ELR (cell line): ENCODE measurements around the gene RILPL1.
A peak's percentile ranks its signal among the peaks of the same experiment; 100 is the strongest.
"Not testable (repeated sequence)": the region's sequence is repeated elsewhere in the genome, so short reads cannot be mapped to it uniquely, and the experiment has no call there.

Experiments used
- DNase-seq: peaks from one replicate; pipeline ENCODE4 v3.0.0-alpha.2; 2015; ENCODE audit warnings: low read depth

RILPL1 gene

DNA sequence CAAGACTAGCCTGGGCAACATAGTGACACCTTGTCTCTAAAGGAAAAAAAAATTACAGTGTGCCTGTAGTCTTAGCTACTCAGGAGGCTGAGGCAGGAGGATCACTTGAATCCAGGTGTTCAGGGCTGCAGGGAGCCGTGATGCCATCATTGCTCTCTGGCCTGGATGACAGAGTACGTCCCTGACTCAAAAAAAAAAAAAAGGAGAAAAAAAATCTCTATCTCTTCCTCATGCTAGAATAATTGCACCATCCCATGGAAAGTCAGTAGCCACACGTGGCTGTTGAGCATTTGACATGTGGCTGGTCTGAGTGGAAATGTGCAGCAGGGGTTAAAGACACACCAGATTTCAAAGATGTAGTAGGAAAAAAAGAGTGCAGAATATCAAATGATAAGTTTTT, 3.8 kb downstream of the RILPL1 start:
- no peak for DNase-seq

DNA sequence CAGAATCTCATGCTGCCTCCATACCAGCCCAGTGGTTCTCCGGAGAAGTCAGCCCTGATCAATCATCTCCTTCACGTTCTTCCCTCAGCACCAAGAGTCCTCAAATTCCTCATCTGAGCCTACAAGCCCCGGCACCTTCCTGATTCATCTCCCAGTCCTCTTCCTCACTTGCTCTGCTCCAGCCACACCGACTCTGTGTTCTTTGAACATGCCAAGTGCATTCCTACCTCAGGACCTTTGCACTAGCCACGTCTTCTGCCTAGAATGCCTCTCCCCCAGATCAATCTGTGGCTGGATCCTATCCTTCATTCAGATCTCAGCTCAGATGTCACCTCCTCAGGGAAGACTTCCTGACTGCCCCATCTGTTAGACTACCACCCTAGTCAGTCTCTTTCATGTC, 4.7 kb downstream of the RILPL1 start:
- no peak for DNase-seq

DNA sequence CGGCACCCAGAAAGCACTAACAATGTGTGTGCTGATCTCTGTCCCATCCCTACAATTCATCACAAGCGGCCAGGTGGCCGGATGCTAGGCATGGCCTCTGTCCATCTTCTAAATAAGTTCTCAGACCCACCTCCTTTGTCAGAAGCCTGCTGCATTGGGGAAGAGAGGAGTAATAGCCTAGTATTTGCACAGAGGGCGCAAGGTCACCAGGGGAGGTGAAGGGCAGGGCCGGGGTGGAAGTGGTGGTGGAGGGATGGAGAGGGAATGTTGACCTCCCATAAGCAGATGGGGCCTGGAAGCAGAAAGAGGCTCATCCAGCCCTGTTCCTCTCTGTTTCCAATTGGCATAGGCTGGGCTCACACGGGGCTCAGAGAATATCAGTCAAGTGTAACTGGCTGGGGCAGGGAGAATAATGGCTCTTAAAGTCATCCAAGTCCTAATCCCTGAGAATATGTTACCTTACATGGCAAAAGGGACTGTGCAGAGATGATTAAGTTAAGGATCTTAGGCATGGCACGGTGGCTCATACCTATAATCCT, 6.9 kb downstream of the RILPL1 start:
- DNase-seq = no peak

DNA sequence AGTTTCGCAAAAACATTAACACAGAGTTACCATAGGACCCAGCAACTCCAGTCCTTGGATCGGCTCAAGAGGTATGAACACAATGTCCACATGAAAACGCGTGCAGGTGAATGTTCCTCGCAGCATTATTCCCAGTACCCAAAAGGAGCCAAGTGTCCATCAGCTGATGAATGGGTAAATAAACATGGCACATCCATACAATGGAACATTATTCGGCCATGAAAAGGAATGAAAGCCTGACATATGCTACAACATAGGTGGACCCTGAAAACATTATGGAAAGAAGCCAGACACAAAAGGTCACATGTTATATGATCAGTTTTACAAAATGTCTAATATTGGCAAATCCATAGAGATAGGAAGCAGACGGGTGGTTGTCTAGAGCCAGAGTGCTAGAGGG, 9.1 kb downstream of the RILPL1 start:
- no peak for DNase-seq

DNA sequence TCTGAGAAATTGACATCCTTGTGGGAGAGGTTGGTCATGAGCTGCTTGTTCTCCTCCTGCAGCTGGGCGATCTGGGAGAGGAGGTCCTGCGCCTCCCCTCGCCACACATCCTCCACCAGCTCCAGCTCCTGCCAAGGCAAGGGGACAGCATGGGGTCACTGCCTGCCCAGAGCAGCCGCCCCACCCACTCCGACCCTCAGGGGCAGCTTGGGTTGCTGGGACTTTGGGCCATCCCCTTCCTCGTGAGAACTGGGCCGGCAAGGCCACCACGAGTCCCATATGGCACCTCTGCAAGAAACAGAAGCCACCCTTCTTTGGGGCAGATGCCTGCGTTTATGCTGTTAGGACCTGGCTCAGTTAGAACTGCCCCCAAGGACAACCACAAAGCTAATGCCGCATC, 10.0 kb downstream of the RILPL1 start:
- DNase-seq = no peak

DNA sequence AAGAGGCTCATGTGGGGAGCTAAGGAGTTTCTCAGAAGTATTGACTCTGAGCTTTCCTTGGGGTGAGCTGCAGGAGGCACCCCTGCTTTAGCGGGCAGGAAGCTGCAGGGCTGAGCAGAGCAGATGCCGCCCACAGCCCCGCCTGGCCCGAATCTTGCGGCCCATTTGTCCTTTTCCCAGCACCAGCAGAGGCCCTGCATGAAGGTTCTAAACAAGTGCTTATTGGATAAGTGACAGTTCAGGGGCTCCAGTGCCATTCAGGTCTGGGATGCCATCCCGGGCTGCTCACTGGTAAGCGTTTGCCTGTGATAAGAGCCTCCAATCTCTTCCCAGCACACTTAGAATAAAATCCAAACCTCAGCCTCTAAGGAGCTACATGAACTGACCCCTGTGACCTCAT, 11.4 kb downstream of the RILPL1 start:
- no peak for DNase-seq

DNA sequence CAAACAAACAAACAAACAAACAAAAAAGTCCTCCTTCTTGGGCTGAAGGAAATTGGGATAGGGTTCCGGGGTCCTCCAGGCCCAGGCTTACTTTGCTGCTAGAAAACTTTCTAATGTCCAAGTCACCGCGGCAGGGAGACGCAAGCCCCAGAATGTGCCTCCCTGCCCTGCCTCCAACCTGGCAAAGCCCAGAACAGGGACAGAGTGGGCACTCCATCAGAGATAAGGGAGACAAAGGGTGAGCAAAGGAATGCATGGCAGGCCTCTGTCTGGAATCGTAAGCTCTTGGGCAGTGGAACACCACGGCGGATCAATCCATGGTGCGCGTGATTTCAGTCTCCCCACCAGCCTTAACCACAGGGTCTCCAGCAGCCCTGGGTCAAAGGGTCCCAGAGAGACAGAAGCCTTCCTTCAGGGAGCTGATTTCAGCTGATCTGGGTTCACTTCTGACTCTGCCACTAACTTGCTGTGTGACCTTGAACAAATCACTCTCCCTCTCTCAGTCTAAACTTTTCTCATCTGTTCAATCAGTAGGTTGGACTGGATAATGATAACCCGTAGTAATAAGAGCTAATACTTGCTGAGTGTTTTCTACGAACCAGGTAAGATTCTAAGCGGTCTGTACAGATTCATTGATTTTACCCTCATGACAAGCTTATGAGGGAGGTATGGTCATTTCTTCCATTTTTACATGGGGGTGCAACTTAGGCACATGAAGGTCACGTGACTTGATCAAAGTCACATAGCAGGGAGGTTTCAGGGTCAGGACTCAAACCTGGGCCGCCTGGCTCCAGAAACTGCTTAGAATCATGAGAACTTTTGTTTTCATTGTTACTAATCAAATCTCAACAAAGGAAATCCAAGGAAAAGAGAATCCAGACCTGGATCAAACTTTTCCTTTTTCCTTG, 12.7 kb downstream of the RILPL1 start:
- DNase-seq = no peak

DNA sequence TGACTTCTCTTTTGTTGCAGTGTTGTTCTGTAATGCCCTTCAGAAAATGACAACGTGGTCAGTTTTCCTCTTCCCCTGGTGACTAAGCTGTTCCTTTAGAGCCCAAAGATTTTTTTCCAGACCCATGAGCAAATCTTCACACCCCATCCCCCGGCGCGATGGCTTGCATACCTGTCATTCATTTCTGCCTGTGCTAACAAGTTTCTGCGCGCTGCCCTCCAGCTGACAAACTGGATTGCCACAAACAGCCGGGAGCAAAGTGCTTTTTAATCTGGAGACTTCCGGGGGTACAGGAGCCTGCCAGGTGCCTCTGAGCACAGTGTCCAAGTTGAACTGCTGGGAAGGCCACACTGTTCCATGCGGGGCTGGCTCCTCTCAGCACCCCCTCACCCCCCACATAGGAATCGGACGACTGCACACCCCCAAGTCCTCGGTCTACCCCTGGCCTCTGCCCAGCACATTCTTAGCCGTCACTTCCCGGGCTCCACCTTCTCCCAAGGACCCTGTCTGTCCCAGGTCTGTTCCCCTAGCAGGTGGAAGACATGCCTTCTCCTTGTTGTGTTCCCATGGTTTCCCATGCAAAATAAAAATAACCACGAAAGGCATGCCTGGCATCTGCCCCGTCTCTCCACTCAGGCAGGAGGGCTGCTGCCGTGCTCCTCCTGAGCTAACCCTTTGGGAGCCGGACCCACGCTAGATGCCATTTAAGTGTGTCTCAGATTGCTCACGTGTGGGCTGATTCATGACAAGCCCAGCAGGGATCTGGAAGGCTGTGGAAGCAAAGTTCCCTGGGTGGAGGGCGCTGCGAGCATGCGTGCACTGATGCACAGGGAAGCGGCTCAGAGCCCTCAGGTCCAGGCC, 14.1 kb downstream of the RILPL1 start:
- peak; percentile 33 for DNase-seq

DNA sequence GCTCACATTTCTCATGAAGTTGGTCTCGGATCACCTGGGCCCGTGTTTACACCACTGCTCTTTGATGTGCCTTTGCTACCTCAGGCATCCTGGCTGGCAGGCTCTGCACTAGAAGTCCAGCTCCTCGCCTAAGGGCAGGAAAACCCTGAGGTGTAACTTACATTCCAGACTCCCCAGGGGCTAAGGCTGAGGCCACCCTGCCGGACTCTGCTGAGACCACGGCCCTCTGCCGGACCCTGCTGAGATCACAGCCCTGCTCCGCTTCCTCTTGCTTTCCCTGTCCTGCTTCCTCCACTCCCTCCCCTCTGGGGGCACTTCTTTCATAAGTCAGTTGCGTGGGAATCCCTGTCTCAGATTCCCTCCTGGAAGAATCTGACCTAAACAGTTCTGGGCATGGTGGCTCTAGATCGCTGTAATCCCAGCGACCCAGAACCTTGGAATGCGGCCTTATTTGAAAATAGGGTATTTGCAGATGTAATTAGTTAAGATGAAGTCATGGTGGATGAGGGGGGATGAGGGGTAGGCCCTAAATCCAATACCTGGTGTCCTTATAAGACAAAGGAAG, 17.2 kb downstream of the RILPL1 start:
- no peak for DNase-seq

DNA sequence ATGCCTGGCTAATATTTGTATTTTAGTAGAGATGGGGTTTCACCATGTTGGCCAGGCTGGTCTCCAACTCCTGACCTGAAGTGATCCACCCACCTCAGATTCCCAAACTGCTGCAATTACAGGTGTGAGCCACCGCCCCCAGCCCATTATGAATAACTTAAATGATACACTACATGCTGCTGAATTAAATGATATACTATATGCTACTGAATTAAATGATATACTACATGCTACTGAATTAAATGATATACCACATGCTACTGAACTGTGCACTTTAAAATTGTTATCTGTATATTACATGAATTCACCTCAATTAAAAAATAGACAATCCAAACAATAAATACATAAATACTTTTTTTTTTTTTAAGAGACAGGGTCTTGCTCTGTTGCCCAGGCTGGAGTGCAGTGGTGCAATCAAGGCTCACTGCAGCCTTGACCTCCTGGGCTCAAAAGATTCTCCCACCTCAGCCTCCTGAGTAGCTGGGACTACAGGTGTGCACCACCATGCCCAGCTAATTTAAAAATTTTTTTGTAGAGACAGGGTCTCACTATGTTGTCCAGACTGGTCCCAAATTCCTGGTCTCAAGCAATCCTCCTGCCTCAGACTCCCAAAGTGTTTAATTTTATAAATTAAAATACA, 18.8 kb downstream of the RILPL1 start:
- DNase-seq = not testable (repeated sequence)

DNA sequence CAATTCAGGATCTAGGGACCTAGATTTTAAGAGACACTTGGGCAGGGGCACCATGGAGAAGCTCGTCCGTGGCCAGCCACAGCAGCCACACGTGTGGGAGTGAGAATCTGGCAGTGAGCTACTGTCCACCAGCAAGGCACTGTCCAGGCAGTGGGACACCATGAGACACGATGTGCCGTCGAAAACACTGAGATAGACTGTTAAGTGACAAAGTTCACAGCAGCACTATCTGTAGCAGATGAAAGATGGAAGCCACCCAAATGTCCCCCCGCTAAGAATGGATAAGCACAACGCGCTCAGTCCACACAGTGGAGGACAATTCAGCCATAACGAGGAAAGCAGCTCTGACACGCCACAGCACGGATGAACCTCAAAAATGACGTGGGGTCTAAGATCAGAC, 19.7 kb downstream of the RILPL1 start:
- no peak for DNase-seq

DNA sequence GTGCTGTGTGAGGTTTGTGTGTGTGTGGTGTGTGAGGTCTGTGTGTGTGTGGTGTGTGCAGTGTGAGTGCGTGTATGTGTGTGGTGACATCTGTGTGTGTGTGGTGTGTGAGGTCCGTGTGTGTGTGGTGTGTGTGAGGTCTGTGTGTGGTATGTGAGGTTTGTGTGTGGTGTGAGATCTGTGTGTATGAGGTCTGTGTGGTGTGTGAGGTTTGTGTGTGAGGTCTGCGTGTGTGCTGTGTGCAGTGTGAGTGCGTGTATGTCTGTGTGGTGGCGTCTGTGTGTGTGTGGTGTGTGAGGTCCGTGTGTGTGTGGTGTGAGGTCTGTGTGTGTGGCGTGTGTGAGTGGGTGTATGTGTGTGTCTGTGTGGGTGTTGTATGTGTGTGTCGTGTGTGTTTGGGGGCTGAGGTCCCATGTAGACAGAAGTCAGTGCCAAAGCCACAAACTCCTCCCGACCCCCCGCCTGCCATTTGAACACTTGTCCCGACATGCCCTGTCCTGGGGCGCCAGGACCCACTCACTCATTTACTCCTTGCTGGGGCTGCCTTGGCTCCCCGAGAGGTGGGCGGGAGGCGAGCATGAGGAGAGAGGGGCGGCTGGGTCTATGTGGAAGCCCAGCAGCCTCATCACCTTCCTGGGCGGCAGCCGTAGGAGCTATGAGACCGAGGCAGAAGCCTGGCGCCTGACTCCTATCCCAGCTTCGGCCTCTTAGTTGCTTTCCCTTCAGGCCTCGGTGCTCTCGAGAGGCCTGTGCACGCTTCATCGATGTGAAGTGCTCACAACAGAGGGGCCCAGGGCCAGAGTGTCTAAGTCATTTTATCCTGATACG, 20.5 kb downstream of the RILPL1 start:
- DNase-seq = peak; percentile 13

DNA sequence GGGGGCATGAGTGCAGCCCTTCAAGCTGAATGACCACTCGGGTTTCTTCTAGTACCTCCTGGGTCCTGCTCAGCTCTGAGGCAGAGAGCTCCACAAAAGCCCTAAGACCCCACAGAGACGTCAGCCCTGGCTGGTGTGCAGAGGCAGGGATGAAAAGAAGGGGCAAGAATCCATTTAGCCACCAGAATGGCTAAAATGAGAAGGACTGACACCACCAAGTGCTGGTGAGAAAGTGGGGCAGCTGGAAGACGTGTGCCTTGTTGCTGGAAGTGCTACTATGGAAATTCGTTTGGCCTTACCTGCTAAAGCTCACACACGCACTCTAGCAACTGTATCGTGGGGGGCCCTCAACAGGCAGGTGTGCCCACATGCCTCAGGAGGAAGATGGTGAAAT, 26.7 kb downstream of the RILPL1 start:
- no peak for DNase-seq

DNA sequence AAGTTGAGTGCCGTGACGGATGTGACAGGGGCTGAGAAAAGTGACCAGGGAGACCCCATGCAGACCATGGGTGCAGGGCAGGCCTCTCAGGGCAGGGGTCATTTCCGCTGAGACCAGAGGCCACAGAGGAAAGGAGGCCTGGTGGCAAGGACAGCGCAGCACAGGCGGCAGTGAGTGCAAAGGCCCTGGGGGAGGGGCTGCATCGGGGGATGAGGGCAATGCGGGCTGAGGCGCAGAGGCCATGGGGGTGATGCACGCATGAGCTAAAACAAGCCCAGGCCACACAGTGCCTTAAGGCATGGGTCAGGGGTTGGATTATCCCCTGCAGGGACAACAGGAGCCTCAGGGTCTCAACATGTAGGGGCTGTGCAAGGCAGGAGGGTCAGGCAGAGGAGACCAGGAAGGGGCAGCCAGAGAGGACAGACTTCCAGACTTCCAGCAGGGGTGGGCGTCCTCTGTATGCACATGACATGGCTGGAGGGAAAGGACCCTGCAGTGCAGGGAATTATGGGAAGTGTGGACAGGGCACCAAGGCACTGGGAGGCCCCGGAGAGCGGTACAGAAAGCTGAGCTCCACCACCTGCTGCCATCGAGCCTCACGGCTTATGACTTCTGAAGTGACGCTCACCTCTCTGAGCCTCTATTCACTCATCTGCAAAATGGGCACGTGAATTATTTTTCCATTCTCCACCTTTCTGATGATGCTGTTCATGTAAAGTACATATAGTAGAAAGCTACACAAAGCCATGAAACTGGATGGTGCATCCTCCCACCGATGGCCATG, 27.3 kb downstream of the RILPL1 start:
- DNase-seq = no peak

DNA sequence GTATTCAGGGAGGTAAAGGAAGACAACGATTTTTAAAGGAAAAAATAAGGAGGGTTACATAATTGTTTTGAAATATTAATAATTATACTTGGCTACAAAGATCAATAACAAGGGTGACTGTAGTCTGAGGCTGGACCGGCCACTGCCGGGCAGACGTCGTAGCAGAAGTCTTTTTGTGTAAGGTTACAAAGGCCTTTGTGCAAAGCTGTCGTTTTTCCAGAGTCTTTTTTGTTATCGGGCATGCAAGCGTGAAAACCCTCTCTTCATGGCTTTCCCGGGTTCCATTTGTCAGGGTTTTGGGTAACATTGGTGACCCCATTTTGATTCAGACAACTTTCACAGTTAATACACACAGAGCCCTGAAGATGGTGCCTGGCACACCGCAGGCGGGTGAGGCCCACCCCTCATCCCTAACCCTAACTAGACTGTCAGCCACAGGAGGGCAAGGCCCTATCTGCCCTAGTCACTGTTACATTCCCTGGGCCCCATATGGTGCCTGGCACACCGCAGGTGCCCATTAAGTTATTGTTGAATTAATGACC, 31.3 kb downstream of the RILPL1 start:
- no peak for DNase-seq

DNA sequence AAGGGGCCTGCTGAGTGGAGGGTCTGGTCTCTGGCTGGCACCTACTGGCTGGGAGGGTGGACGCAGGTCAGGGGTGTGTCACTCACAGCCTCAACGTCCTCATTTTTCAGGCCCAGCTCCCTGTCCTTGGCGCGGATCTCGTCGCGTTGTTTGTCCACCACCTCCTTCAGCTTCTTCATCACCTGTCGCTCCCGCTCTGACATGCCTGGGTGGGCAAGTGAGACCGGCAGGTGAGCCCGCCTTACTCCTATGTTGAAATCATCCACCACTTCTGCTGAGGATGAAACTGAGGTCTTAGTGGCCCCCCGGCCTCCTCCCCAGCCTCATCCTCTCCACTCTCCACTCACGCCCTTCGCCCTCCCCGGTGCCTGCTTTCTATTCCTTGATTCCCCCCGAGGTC, 34.2 kb downstream of the RILPL1 start:
- DNase-seq = no peak

DNA sequence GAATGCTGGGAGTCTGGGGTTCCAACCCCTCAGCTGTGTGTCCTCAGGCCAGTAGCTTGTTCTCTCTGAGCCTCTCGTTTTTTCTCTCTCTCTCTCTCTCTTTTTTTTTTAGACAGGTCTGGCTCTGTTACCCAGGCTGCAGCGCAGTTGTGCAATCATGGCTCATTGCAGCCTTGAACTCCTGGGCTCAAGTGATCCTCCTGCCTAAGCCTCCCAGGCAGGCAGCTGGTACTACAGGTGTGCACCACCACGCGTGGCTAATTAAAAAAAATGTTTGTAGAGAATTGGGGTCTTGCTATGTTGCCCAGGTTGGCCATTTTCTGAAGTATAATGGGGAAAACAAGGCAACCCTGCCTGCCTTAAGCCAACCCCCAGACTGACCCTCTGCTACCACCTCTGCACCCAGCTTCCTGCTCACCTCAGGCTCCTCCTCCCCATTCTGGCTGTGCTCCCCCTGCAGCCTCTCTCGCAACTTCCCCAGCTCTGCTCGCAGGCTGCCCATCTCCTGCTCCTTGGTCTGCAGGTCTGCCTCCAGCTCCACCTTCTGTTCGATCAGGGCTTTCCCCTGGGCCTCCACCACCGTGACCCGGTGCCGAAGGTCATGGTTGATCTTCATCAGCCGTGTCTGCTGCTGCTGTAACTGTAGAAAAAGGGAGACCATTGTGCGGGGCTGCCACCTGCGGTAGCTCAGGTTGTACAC, 35.2 kb downstream of the RILPL1 start:
- DNase-seq = no peak

DNA sequence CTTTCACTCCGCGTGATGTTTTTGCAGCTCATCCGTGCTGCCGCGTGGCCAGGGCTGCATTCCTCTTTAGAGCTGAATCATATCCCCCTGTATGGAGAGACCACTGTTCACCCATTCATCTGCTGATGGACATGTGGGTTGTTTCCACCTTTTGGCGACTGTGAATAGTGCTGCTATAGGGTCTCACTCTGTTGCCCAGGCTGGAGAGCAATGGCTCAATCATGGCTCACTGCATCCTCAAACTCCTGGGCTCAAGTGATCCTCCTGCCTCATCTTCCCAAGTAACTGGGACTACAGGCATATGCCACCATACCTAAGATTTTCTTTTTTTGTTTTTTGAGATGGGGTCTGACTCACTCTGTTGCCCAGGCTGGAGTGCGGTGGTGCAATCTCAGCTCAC, 36.5 kb downstream of the RILPL1 start:
- DNase-seq = no peak

DNA sequence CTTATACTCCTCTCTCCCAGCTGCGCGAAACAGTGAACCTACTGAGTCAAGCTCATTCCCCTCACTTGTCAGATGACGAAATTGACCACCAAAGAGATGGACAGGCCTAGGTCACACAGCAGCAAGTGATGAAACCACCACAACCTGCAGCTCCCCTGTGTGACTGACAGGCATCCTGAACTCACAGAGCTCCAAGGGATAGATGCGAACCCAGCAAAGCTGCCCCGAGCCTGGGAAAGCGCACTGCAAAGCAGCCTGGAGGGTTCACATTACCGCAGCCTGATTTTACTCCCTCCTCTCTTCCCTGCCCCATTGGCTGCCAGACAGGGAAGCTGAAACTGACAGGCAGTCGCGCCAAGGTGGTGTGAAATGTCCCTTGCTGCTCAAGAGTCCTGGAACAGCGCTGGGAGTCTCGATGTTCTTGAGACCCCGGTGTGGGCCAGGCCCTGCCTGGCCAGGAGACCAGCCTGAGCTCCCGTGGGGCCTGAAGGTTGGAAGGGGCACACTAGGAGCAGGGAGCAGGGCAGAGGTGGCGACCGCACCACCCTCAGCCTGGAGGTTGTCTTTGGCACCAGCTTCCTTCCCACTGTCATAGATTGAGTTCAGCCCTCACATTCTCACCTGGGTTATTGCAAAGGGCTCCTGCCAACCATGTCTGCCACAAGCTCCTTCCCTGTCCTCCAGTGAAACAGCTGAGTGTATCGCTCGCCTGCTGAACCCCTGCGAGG, 39.2 kb downstream of the RILPL1 start:
- DNase-seq = no peak
